Muscle layer of duodenum (tissue), 2 donors: Measurements from ENCODE around the gene ZNF518B.
"Not testable (repeated sequence)": the region's sequence is repeated elsewhere in the genome, so short reads cannot be mapped to it uniquely, and the experiment has no call there.

ENCODE experiments used
- H3K27ac ChIP-seq: one replicate; pipeline ENCODE4 v1.7.0; 2013; ENCODE audit warnings: mild to moderate bottlenecking, low read length
- H3K27me3 ChIP-seq: one replicate; pipeline ENCODE4 v1.7.0; 2013; ENCODE audit warnings: low read depth, mild to moderate bottlenecking, control low read depth, low read length
- H3K36me3 ChIP-seq, 2 donors: one replicate each; pipeline ENCODE4 v1.7.0; 2013; ENCODE audit warnings: low read length in 2 of 2, control low read depth in 1 of 2, mild to moderate bottlenecking in 1 of 2; ENCODE audit not compliant: insufficient read depth in 2 of 2, control insufficient read depth in 1 of 2
- H3K4me1 ChIP-seq, 2 donors: one replicate each; pipeline ENCODE4 v1.7.0; 2013; ENCODE audit warnings: low read length in 2 of 2, mild to moderate bottlenecking in 2 of 2, control low read depth in 1 of 2, moderate library complexity in 1 of 2; ENCODE audit not compliant: insufficient read depth in 2 of 2, control insufficient read depth in 1 of 2
- H3K4me3 ChIP-seq, 2 donors: one replicate each; pipeline ENCODE4 v1.7.0; 2013; ENCODE audit warnings: low read length in 2 of 2, low read depth in 1 of 2, mild to moderate bottlenecking in 1 of 2
- H3K9me3 ChIP-seq, 2 donors: one replicate each; pipeline ENCODE4 v1.7.0; 2013; ENCODE audit warnings: low read length in 2 of 2, control low read depth in 1 of 2, mild to moderate bottlenecking in 1 of 2; ENCODE audit not compliant: control insufficient read depth in 1 of 2
- donor health status: healthy.

The ZNF518B gene

GRCh38 chr4:10455133-10455532 is 2.1 kb downstream of the ZNF518B start:
- H3K27ac ChIP-seq: no peak overlapping the region
- peaks cover 0 to 6% of the 10 kb centered on the region in 2 donors for H3K9me3 ChIP-seq
- no peaks in the 10 kb centered on the region for H3K27me3 ChIP-seq
- peaks cover 0 to 4% of the 10 kb centered on the region in 2 donors for H3K4me1 ChIP-seq
- H3K36me3 ChIP-seq: peaks cover 11 to 43% of the 10 kb centered on the region in 2 donors
- H3K4me3 ChIP-seq: no peak overlapping the region

- Histone ChIP-seq H3K4me3 (no peak overlapping the region), H3K4me1 (peaks cover 0 to 4% of the 10 kb centered on the region in 2 donors), H3K27ac (no peak overlapping the region), H3K36me3 (peaks cover 13 to 47% of the 10 kb centered on the region in 2 donors), H3K9me3 (peaks cover 0 to 10% of the 10 kb centered on the region in 2 donors), H3K27me3 (no peaks in the 10 kb centered on the region)
These were observed 2.5 kb downstream of the ZNF518B start for GRCh38 chr4:10454726-10455125.

GRCh38 chr4:10454121-10454520 is 3.1 kb downstream of the ZNF518B start:
- Histone ChIP-seq H3K9me3 (peaks cover 0 to 15% of the 10 kb centered on the region in 2 donors), H3K4me1 (peaks cover 0 to 4% of the 10 kb centered on the region in 2 donors), H3K36me3 (peaks cover 13 to 49% of the 10 kb centered on the region in 2 donors), H3K27ac (no peak overlapping the region), H3K4me3 (no peak overlapping the region), H3K27me3 (no peaks in the 10 kb centered on the region)

GRCh38 chr4:10448991-10449390 is 8.2 kb downstream of the ZNF518B start:
- Histone ChIP-seq H3K36me3 (peaks cover 27 to 79% of the 10 kb centered on the region in 2 donors), H3K4me1 (no peaks in the 10 kb centered on the region), H3K9me3 (peaks cover 7 to 33% of the 10 kb centered on the region in 2 donors), H3K27me3 (no peaks in the 10 kb centered on the region), H3K27ac (no peak overlapping the region), H3K4me3 (no peak overlapping the region)

GRCh38 chr4:10442976-10443375 is 14.2 kb downstream of the ZNF518B start:
- H3K4me3 ChIP-seq: no peak overlapping the region
- peaks cover 14 to 39% of the 10 kb centered on the region in 2 donors for H3K36me3 ChIP-seq
- H3K4me1 ChIP-seq: no peaks in the 10 kb centered on the region
- H3K9me3 ChIP-seq: peaks cover 15 to 34% of the 10 kb centered on the region in 2 donors
- no peaks in the 10 kb centered on the region for H3K27me3 ChIP-seq
- no peak overlapping the region for H3K27ac ChIP-seq

- Histone ChIP-seq H3K27me3 (no peaks in the 10 kb centered on the region), H3K27ac (no peak overlapping the region), H3K4me1 (no peaks in the 10 kb centered on the region), H3K4me3 (no peak overlapping the region), H3K36me3 (peaks cover 14 to 25% of the 10 kb centered on the region in 2 donors), H3K9me3 (peaks cover 12 to 28% of the 10 kb centered on the region in 2 donors)
These were observed 15.7 kb downstream of the ZNF518B start for GRCh38 chr4:10441512-10441911.

GRCh38 chr4:10438924-10439323 is 18.3 kb downstream of the ZNF518B start:
- H3K36me3 ChIP-seq: peaks cover 0 to under 1% of the 10 kb centered on the region in 2 donors

GRCh38 chr4:10437735-10438134 is 19.5 kb downstream of the ZNF518B start:
- Histone ChIP-seq H3K4me3 (no peak overlapping the region), H3K36me3 (no peaks in the 10 kb centered on the region), H3K27me3 (no peaks in the 10 kb centered on the region), H3K4me1 (no peaks in the 10 kb centered on the region), H3K27ac (no peak overlapping the region), H3K9me3 (peaks cover 0 to 14% of the 10 kb centered on the region in 2 donors)

More at GRCh38 chr4:10438924-10439323, 18.3 kb downstream of the ZNF518B start:
- no peaks in the 10 kb centered on the region for H3K4me1 ChIP-seq
- H3K27me3 ChIP-seq: no peaks in the 10 kb centered on the region
- H3K4me3 ChIP-seq: no peak overlapping the region
- peaks cover 7 to 17% of the 10 kb centered on the region in 2 donors for H3K9me3 ChIP-seq
- H3K27ac ChIP-seq: no peak overlapping the region

- H3K4me1 ChIP-seq, H3K27ac ChIP-seq, H3K36me3 ChIP-seq: not testable (repeated sequence)
These were observed 29.5 kb downstream of the ZNF518B start for GRCh38 chr4:10427680-10428079.

GRCh38 chr4:10421344-10422055 is 35.7 kb downstream of the ZNF518B start:
- Histone ChIP-seq H3K4me1 (no peaks in the 10 kb centered on the region), H3K27ac (no peak overlapping the region), H3K36me3 (no peaks in the 10 kb centered on the region), H3K9me3 (peaks cover 0 to 1% of the 10 kb centered on the region in 2 donors), H3K27me3 (no peaks in the 10 kb centered on the region), H3K4me3 (no peak overlapping the region)

More at GRCh38 chr4:10427680-10428079, 29.5 kb downstream of the ZNF518B start:
- H3K4me3 ChIP-seq, H3K9me3 ChIP-seq, H3K27me3 ChIP-seq: not testable (repeated sequence)

GRCh38 chr4:10417740-10418139 is 39.5 kb downstream of the ZNF518B start:
- no peaks in the 10 kb centered on the region for H3K36me3 ChIP-seq

GRCh38 chr4:10416441-10416840 is 40.8 kb downstream of the ZNF518B start:
- Histone ChIP-seq H3K27ac (no peak overlapping the region), H3K4me3 (no peak overlapping the region), H3K9me3 (no peaks in the 10 kb centered on the region), H3K4me1 (no peaks in the 10 kb centered on the region), H3K27me3 (no peaks in the 10 kb centered on the region), H3K36me3 (no peaks in the 10 kb centered on the region)

More at GRCh38 chr4:10417740-10418139, 39.5 kb downstream of the ZNF518B start:
- Histone ChIP-seq H3K4me1 (no peaks in the 10 kb centered on the region), H3K4me3 (no peak overlapping the region), H3K9me3 (no peaks in the 10 kb centered on the region), H3K27ac (no peak overlapping the region), H3K27me3 (no peaks in the 10 kb centered on the region)
